Measurements from ENCODE around the gene GGACT.

The GGACT gene

GRCh38 chr13:100600461-100600860 lies 11.9 kb upstream of the GGACT start (continued):
- TF ChIP-seq ZBTB8A (tag by site-specific recombination; IDR thresholded peaks at IDR 0.05) = no peak

DNA sequence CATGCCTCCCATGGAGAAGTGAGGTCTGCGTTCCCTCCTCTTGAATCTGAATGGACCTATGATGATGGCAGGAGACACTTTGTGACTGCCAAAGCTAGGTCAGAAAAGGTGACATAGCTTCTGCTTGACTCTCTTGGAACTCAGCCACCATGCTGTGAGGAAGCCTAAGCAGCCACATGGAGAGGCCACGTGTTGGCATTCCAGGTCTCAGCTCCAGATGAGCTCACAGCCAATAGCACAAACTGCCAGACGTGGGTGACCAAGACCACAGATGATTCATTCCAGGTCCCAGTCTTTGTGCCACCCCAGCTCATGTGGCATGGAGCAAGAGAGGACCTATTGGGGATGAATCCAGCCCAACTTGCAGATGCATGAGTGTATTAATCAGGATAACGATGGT lies 8.7 kb upstream of the GGACT start:
- H3K27ac ChIP-seq (ENCODE audit: extremely low read depth, low read depth, low read length) = no peak overlapping the region
- no peaks in the 10 kb centered on the region for H3K9me3 ChIP-seq (ENCODE audit: control insufficient read depth, insufficient read depth, low read depth, low read length)
- POLR2A ChIA-PET = no interaction called here
- no peaks in the 10 kb centered on the region for H3K36me3 ChIP-seq (ENCODE audit: control insufficient read depth in 2 of 2, insufficient read depth in 1 of 2, low read length in 2 of 2)
- H3K4me1 ChIP-seq (ENCODE audit: control insufficient read depth, insufficient read depth, low read length) = no peaks in the 10 kb centered on the region
- TF ChIP-seq ZNF518A (tag by site-specific recombination; conservative IDR thresholded peaks at IDR 0.05; ENCODE audit: low read depth) (no peak), ZNF311 (tag by site-specific recombination; IDR thresholded peaks at IDR 0.05; ENCODE audit: borderline replicate concordance) (no peak), MYNN (tag by site-specific recombination; IDR thresholded peaks at IDR 0.05; ENCODE audit: borderline replicate concordance) (no peak), ZBTB20 (tag by site-specific recombination; IDR thresholded peaks at IDR 0.05) (no peak)
- no peak overlapping the region for H3K4me3 ChIP-seq (ENCODE audit: low read depth, low read length)
- CTCF ChIA-PET = no interaction called here

GRCh38 chr13:100596516-100596915 lies 7.9 kb upstream of the GGACT start:
- no peak overlapping the region for H3K27ac ChIP-seq (ENCODE audit: extremely low read depth, low read depth, low read length)
- no peak overlapping the region for H3K4me3 ChIP-seq (ENCODE audit: low read depth, low read length)
- H3K36me3 ChIP-seq (ENCODE audit: control insufficient read depth in 2 of 2, insufficient read depth in 1 of 2, low read length in 2 of 2) = no peaks in the 10 kb centered on the region
- H3K4me1 ChIP-seq (ENCODE audit: control insufficient read depth, insufficient read depth, low read length) = no peaks in the 10 kb centered on the region
- ChIA-PET POLR2A (no interaction called here), CTCF (interaction anchor here (0.6 kb wide), 1 partner anchor 93 kb away, joined by 3 read pairs; no protein-coding TSS in a partner anchor)
- TF ChIP-seq, protein P1, sequence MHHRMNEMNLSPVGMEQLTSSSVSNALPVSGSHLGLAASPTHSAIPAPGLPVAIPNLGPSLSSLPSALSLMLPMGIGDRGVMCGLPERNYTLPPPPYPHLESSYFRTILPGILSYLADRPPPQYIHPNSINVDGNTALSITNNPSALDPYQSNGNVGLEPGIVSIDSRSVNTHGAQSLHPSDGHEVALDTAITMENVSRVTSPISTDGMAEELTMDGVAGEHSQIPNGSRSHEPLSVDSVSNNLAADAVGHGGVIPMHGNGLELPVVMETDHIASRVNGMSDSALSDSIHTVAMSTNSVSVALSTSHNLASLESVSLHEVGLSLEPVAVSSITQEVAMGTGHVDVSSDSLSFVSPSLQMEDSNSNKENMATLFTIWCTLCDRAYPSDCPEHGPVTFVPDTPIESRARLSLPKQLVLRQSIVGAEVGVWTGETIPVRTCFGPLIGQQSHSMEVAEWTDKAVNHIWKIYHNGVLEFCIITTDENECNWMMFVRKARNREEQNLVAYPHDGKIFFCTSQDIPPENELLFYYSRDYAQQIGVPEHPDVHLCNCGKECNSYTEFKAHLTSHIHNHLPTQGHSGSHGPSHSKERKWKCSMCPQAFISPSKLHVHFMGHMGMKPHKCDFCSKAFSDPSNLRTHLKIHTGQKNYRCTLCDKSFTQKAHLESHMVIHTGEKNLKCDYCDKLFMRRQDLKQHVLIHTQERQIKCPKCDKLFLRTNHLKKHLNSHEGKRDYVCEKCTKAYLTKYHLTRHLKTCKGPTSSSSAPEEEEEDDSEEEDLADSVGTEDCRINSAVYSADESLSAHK (tag by site-specific recombination; IDR thresholded peaks at IDR 0.05) = no peak
- TF ChIP-seq ZNF239 (tag by site-specific recombination; IDR thresholded peaks at IDR 0.05) (no peak), ZNF140 (tag by site-specific recombination; IDR thresholded peaks at IDR 0.05) (no peak), ZNF146 (tag by site-specific recombination; IDR thresholded peaks at IDR 0.05) (no peak), KLF9 (tag by site-specific recombination; IDR thresholded peaks at IDR 0.05; ENCODE audit: low read depth) (no peak), BCL6B (tag by site-specific recombination; IDR thresholded peaks at IDR 0.05) (no peak), HOXC10 (CRISPR knock-in tag; IDR thresholded peaks at IDR 0.05) (no peak), ZNF175 (tag by site-specific recombination; IDR thresholded peaks at IDR 0.05) (no peak), YY2 (tag by site-specific recombination; IDR thresholded peaks at IDR 0.05) (no peak), ZNF76 (tag by site-specific recombination; IDR thresholded peaks at IDR 0.05; ENCODE audit: borderline replicate concordance, low read depth) (no peak)
- TF ChIP-seq, protein P2, sequence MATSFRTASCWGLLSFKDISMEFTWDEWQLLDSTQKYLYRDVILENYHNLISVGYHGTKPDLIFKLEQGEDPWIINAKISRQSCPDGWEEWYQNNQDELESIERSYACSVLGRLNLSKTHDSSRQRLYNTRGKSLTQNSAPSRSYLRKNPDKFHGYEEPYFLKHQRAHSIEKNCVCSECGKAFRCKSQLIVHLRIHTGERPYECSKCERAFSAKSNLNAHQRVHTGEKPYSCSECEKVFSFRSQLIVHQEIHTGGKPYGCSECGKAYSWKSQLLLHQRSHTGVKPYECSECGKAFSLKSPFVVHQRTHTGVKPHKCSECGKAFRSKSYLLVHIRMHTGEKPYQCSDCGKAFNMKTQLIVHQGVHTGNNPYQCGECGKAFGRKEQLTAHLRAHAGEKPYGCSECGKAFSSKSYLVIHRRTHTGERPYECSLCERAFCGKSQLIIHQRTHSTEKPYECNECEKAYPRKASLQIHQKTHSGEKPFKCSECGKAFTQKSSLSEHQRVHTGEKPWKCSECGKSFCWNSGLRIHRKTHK (tag by site-specific recombination; IDR thresholded peaks at IDR 0.05) = no peak
- TF ChIP-seq, protein P3, sequence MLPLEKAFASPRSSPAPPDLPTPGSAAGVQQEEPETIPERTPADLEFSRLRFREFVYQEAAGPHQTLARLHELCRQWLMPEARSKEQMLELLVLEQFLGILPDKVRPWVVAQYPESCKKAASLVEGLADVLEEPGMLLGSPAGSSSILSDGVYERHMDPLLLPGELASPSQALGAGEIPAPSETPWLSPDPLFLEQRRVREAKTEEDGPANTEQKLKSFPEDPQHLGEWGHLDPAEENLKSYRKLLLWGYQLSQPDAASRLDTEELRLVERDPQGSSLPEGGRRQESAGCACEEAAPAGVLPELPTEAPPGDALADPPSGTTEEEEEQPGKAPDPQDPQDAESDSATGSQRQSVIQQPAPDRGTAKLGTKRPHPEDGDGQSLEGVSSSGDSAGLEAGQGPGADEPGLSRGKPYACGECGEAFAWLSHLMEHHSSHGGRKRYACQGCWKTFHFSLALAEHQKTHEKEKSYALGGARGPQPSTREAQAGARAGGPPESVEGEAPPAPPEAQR (tag by site-specific recombination; IDR thresholded peaks at IDR 0.05) = no peak
- TF ChIP-seq, protein P4, sequence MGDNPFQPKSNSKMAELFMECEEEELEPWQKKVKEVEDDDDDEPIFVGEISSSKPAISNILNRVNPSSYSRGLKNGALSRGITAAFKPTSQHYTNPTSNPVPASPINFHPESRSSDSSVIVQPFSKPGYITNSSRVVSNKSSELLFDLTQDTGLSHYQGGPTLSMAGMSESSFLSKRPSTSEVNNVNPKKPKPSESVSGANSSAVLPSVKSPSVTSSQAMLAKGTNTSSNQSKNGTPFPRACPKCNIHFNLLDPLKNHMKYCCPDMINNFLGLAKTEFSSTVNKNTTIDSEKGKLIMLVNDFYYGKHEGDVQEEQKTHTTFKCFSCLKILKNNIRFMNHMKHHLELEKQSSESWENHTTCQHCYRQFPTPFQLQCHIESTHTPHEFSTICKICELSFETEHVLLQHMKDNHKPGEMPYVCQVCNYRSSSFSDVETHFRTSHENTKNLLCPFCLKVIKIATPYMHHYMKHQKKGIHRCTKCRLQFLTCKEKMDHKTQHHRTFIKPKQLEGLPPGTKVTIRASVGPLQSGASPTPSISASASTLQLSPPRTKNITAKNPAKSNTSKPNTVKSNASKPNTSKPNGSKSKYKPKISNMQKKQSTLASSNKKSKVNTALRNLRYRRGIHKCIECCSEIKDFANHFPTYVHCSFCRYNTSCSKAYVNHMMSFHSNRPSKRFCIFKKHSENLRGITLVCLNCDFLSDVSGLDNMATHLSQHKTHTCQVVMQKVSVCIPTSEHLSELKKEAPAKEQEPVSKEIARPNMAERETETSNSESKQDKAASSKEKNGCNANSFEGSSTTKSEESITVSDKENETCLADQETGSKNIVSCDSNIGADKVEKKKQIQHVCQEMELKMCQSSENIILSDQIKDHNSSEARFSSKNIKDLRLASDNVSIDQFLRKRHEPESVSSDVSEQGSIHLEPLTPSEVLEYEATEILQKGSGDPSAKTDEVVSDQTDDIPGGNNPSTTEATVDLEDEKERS (tag by site-specific recombination; IDR thresholded peaks at IDR 0.05) = no peak
- H3K9me3 ChIP-seq (ENCODE audit: control insufficient read depth, insufficient read depth, low read depth, low read length) = no peaks in the 10 kb centered on the region
